Activated T-helper 9 cell treated with anti-CD3 and anti-CD28 coated beads, Interleukin-2, amount 50 U/mL, for 16 hours (primary cell): ENCODE data around the gene ITIH3.

Experiments used
- DNase-seq: peaks from one replicate; pipeline ENCODE4 v3.0.0-alpha.2; 2020; ENCODE audit warnings: low read depth

Gene ITIH3

DNA sequence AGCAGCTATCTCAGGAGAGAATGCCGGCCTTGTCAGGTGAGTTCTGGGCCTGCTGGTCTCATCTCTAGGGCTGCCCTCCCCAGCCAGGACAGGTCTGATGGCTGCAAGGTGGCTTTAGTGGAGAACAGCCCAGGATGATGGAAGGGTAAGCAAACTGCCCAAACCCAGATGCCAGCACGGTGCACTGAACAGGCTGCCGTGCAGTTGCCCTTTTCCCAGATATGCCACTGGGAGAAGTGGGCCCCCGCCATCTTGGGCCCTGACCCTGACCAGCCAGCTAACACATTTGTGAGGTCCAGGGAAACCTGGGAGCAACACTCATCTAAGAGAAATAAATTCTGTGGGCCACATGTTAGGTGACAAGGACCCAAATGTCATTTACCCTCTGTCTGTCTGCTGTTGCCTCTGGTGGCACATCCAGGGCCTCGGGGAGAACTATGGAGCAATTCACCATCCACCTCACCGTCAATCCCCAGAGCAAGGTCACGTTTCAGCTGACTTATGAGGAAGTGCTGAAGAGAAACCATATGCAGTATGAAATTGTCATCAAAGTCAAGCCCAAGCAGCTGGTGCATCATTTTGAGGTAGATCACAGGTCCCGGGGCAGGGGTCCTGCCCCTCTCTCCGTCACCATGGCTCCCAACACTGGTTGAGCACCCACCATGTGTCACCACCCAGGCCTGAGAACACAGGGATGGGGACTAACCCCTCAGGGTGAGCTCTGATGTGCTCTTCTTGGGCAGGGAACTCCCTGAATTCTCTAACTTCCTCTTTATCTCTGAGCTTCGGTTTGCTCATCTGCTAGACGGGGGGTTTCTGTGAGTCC is 15.4 kb upstream of the ITIH3 start:
- DNase-seq, result no peak

GRCh38 chr3:52779837-52780585 is 14.6 kb upstream of the ITIH3 start:
- no peak for DNase-seq

DNA sequence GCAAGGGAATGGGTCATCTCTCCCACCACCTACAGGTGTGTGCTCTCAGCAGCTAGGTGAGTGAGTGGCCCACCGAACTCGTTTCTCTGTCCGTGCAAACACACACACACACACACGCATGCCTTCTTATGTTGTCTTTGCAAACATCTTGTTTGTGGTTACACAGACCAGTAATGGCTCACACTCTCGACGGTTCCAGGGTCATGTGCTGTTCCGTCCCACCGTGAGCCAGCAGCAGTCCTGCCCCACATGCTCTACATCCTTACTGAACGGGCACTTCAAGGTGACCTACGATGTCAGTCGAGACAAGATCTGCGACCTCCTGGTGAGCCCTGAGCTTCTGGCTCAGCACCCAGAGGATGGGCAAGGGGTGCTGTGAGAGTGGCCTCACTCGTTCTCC is 12.9 kb upstream of the ITIH3 start:
- no peak for DNase-seq

- DNase-seq, result no peak
These were observed 12.0 kb upstream of the ITIH3 start for GRCh38 chr3:52782412-52783210.

DNA sequence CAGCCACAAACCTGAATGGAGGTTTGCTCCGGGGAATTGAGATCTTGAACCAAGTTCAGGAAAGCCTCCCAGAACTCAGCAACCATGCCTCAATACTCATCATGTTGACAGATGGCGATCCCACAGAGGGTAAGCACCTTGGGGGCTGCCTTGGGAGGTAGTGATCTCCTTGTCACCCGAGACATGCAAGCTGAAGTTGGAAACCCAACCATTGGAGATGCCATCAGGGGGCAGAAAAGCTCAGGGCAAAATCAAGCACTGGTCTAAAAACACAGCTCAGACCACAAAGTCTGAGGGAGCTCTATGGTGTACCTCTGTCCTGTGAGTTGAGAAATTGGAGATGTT is 11.4 kb upstream of the ITIH3 start:
- DNase-seq, result no peak

GRCh38 chr3:52784021-52784621 is 10.5 kb upstream of the ITIH3 start:
- DNase-seq, result no peak

GRCh38 chr3:52784931-52785590 is 9.5 kb upstream of the ITIH3 start:
- no peak for DNase-seq

- no peak for DNase-seq
These were observed 8.0 kb upstream of the ITIH3 start for GRCh38 chr3:52786330-52787215.

GRCh38 chr3:52787246-52787645 is 7.3 kb upstream of the ITIH3 start:
- DNase-seq, result no peak

- DNase-seq, result no peak
These were observed 6.6 kb upstream of the ITIH3 start for GRCh38 chr3:52787672-52788625.

- no peak for DNase-seq
These were observed 5.5 kb upstream of the ITIH3 start for GRCh38 chr3:52788890-52789745.

DNA sequence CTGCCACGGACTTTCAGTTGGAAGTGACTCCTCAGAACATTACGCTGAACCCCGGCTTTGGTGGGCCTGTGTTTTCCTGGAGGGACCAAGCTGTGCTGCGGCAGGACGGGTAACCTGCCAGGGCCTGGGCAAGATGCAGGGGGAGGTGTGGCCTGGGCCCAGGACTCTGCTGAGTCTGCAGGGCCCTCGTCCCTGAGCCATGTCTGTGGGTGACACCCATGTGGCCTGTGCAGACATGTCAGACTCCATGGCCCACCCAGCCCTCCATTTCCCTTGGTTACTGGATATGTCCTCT is 4.9 kb upstream of the ITIH3 start:
- no peak for DNase-seq

- no peak for DNase-seq
These were observed 4.3 kb upstream of the ITIH3 start for GRCh38 chr3:52790337-52790736.

DNA sequence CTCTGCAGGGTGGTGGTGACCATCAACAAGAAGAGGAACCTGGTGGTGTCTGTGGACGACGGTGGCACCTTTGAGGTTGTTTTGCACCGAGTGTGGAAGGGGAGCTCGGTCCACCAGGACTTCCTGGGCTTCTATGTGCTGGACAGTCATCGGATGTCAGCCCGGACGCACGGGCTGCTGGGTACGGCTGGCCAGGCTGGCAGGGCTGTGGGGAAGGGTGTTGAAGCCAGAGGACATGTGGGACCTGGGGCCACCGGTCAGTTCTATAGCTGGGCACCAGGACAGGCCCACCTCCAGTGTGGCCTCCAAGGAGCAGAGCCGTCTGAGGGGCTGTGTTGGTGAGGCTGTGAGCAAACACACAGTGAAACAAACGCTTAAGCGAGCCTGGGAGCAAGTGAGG is 3.9 kb upstream of the ITIH3 start:
- DNase-seq, result no peak

- no peak for DNase-seq
These were observed 3.2 kb upstream of the ITIH3 start for GRCh38 chr3:52791366-52791765.

DNA sequence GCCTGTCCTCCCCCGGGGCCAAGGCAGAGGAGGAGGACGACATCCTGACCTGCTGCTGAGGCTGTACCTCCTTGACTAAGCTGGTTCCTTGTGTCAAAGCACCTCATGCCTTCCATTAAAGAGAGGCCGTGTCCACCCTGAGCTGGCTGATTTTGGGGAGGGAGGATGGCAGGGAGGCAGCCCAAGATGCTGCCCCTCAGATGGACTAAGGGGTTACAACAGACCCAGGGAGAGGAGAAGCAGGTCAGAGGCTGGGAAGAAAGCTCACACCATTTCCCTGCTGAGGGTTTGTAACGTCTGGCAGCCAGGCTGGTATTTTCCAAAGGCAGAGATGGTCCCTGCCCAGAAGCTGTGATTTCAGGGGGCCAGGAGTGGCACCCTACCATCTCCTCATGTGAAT is 2.7 kb upstream of the ITIH3 start:
- DNase-seq, result no peak

- DNase-seq, result no peak
These were observed 2.2 kb upstream of the ITIH3 start for GRCh38 chr3:52792413-52792812.

DNA sequence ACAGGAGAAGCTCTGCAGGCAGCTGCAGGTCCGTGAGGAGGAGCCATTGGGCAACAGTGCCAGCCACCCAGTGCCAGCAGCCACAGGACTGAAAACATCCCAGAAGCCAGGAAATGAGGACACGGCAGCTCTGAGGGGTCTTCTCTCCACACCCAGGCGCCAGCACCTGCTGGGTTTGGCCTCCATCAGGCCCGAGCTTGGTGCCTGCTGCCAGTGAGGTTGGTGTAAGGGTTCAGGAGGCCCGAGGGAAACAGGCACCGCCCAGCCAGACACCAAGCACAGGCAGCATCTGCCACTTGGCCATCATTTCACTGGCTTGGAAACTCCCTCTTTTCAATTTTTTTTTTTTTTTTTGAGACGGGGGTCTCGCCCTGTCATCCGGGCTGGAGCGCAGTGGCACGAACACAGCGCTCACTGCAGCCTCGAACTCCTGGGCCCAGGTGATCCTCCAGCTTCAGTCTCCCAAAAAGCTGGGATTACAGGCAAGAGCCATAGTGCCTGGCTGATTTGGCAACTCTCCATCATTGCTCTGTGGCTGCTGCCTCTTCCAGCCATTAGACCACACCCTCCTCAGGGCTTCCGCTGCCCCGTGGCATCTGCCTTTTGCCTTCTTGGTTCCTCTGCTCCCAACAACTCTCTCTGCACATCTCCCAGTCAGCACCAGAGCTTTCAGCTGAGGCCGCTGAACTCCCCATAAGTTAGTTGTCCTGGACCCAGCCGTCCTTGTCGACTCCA is 1.5 kb upstream of the ITIH3 start:
- DNase-seq, result no peak
